Iris pigment epithelial cell (primary cell): ENCODE results near the gene SMAD6.
A peak's percentile ranks its signal among the peaks of the same experiment; 100 is the strongest.

Source experiments
- DNase-seq: peaks from one replicate; pipeline ENCODE4 v3.0.0-alpha.2; 2011; ENCODE audit warnings: low read depth

The SMAD6 gene

DNA sequence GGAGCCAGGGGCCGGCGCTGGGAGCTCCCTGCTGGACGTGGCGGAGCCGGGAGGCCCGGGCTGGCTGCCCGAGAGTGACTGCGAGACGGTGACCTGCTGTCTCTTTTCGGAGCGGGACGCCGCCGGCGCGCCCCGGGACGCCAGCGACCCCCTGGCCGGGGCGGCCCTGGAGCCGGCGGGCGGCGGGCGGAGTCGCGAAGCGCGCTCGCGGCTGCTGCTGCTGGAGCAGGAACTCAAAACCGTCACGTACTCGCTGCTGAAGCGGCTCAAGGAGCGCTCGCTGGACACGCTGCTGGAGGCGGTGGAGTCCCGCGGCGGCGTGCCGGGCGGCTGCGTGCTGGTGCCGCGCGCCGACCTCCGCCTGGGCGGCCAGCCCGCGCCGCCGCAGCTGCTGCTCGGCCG, 1.5 kb downstream of the SMAD6 start:
- peak; percentile 62 for DNase-seq

DNA sequence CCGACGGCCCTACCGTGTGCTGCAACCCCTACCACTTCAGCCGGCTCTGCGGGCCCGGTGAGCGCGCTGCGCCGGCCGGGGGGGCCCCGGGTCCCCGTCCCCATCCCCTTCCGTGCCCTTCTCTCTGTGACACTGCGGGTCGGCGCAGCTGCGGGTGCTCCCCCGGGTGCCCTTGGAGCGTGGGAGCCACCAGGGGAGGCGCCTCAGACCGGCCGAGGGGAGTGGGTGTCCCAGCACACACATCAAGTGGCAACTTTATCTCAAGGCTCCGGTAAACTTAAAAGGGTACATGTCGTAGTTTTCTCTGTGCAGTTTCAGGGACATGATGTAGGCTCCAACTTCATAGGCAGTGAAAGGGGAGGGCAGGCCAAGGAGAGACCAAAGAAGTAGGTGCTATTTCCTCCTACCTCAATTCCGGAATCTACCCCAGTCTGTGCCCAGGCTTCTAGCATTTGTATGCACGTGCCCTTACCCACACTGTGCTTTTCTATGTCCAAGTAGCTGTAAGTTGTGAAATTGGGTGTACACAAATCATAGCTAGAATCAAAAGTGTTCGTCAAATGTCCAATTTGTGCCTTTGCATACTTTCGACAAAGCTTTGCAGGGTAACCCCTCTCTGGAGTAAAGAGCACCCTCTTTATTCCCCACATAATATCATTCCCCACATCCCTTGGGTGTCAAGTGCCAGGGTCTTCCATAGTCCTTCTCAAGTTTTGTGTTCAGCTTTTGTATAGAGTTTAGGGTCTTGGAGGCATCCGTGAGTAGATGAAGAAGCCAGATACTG, 2.2 kb downstream of the SMAD6 start:
- DNase-seq = no peak

DNA sequence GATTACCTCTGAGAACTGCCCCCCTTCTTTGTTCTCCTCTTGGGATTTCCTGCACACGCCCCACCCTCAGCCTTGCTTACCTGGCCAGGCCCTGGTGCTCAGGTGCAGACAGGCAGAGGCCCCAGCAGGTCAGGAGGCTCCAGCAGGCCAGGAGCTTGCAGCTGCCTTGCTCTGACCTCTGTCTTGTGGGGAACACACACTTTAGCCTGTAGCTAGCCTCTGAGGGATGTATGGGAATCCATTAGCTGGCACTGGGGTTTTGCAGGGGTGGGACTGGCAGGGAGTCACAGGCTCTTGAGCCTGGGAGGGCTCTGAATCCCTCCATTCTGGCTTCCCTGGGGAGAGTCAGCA, 2.7 kb downstream of the SMAD6 start:
- DNase-seq = no peak

DNA sequence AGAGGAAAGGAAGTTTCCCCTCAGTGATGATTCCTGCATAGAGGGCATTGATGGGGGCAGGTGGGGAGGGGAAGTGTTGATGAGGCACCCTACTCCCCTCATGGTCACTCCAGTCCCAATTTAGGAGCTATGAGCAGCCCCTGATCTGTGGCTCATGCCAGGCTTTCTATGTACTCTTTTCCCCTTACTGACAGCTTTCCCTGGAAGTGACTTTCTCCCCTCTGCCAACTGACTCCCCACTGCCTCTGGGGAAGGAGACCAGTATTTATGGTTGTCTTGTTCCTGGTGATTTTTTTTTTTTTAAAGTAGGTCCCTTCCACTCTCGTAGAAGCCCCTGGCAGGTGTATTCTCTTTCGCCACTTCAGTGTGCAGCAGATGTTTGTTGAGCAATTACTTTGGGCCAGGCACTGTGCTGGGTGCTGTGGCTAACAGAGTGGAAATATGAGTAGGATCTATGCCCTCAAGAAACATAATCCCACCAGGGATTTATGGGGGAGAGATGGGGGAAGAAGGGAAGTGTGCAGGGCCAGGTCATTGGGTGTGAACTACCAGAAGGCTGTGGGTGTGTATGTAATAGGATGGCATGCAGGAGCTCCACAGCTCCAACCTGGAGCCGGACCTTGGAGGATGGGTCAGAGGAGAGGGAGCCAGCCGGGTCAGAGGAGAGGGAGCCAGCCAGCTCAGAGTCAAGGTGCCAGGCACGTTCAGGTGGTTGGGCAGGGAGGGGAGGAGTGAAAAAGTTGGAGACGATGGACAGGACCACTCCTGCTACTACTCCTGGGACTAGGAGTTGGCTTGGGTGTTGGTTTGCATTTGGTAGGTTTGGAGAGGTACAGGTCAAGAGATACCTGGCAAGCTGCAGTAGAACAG, 3.5 kb downstream of the SMAD6 start:
- DNase-seq = no peak

DNA sequence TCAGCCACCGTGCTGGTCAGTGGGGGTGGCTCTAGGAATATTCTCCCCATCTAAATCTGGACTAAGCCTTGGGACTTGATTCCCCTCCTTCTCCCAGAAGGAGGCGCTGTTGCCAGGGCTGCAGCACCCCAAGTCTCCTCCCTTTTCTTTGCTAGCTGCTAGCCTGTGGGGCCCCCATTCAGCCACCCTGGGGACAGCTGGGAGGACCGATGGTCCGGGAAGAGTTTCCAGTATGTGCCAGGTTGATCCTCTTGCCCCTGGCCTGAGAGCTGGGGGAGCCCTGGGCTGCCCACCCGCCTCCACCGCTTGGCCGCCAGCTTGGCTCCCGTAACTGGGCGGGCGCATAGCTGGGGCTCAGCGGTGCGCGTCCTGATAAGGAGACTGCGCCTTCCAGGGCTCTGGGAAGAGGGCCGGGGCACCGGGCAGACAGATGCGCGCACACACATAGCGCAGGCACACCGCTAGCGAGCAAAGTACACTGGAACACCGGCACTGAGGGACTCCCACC, 4.2 kb downstream of the SMAD6 start:
- peak; percentile 61 for DNase-seq

DNA sequence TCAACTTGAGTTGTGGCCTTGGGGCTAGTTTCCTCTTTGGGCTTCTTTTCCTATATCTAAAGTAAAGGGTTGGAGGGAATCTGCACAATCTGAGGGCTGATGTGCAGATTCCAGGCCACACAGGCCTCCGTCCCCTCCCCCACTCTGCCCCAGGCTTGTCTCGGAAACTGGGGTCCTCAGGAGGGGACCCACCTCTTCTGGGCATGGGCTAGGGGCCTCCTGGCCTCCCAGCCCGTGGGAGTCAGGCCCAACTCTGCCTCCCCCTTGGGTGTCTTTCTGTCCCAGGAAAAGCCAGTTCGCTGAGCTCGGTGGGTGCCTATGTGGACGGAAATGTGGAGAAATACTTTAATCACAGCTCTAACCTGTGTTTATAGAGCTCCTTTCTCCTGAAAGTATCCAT, 4.8 kb downstream of the SMAD6 start:
- DNase-seq = no peak

DNA sequence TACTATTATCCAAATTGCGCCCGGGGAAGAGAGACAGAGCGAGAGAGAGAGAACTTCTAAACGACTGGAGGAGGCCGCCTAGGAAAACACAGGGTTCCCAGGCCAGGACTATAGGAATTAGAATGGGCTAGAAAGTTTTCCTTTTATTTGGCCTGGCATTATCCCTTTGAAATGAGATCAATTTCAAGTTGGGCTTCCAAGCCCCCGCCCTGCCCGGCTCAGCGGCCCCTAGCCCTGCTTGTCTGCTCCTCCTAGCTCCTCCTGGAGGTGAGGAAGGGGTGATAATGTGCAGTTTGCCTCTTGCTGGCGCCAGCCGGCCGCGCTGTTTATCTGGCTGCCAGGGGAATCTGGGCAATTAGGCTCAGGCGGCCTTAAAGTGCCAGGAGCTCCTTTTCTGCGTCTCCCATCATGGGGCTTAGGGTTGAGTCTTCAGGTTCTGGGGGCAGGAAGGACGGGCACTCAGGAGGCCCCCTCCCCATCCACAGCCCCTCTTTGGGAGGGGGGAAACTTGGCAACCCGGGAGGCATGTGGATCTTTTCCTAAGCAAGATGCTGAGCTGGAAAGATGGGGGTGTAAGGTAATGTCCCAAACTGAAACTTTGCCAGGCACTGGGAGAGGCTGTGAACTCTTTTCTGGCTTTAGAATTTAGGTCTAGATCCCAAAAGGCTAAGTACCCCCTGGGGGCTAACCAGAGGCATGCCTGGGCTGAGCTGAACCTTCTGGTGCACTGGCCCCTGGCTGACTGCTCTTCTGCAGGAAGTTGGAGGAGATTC, 5.5 kb downstream of the SMAD6 start:
- DNase-seq = peak; percentile 52

DNA sequence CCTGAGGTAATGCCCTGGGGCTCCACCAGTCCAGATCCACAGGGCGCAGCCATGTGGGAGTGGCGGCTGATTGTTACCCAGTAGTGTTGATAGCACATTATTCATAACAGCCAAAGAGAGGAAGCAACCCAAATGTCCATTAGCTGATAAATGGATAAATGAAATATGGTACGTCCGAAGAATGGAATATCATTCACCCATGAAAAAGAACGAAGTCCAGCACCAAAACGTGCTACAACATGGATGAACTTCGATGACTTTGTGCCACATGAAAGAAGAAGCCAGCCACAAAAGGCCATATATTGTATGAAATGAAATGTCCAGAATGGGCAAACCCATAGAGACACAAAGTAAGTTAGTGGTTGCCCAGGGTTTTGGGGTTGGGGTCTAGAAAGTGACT, 6.4 kb downstream of the SMAD6 start:
- no peak for DNase-seq

DNA sequence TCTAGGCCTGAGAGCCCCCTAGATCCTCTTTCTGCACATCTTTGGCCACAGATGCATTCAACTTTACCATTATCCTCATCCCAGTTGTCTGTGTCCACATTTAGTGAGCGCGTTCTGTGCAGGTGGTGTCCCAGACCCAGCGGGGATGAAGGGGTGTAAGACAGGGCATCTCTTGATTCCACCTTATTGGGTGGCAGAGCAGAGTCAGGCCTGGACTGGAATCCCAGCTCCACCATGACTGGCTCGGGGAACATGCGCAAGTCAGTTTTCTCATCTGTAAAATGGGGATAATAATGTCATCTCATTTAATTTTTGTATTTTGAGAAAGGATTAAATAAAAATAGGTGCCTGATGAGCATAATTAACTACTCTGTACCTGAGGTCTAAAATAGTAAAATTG, 7.8 kb downstream of the SMAD6 start:
- DNase-seq = no peak

DNA sequence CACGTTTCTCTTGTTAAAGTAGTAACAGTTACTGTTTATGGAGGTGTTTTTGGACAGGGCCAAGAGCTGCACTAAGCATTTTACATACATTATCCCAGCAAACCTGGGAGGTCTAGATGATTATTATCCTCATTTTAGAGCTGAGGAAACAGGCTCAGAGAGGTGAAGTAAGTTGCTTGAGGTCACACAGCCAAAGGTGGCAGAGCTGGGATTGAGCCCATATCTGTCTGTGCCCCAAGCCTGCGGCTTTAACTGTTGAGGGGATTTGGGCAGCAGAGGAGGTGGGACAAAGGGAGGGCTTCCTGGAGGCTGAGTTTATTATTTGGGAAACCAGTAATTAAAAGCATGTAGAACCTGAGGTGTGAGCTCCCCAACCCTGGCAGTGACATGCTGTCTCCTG, 9.2 kb downstream of the SMAD6 start:
- DNase-seq = no peak

DNA sequence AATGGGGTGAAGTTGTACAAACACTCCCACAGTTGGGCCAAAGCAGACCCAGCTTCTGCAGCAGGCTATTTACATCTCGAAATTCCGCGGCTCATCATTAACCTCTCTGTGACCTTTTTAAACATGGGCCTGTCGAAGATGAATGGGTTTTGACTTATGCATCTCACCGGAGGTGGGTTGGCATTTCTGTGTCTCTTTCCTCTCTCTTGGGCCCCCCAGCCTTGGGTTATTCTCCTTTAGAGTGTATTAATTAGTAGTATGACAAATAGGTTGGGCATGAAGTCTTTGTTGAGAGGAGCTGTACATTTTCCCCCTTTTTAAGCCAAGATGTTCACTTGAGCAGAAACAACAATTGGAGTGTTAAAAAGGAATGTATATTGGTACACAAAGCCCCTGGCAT, 9.8 kb downstream of the SMAD6 start:
- DNase-seq = no peak

DNA sequence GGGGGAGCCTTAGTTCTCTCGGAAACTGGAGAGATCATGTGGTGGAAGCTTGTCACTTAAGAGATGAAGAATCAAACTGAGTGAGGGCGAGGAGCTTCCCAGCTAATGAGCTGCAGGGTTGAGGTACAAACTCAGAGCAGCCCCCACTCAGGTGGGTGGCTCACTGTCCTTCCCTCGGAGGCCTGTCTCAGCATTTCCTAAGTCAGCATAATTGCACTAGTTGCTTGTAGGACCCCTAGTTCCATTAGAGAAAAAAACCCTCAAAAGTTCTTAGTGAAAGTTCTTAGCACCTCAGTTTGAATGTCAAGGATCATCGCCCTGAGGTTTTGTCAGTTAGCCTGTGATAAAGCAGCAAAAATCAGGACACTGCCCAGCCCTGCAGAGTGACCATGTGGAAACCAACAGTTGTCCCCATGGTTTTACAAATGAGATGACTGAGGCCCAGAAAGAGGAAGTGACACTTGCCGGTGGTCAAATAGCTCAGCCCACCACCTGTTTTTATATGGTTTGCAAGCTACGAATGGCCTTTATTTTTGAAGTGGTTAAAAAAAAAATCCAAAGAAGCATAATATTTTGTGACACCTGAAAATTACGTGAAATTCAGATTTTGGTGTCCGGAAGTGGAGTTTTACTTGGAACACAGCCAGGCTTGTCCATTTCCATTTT, 11.9 kb downstream of the SMAD6 start:
- no peak for DNase-seq

DNA sequence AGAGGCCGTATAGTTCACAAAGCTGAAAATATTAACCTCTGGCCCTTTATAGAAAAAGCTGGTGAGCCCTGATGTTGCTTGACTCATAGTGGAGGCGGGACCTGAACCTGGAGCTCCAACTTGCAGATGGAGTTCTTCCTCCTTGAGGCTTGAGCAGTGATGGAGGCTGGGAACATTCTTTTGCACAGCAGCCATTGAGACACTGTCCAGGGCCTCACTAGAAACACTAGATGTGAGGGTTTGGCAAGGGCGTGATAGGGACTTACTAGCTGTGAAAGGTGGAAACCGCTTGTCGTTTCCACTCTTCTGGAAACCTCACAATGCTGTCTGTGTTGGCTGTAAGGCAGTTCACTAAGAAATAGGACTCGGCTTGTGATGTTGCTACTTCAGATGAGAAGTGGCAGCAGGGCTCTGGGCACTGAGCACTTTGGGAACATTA, 12.5 kb downstream of the SMAD6 start:
- peak; percentile 67 for DNase-seq

DNA sequence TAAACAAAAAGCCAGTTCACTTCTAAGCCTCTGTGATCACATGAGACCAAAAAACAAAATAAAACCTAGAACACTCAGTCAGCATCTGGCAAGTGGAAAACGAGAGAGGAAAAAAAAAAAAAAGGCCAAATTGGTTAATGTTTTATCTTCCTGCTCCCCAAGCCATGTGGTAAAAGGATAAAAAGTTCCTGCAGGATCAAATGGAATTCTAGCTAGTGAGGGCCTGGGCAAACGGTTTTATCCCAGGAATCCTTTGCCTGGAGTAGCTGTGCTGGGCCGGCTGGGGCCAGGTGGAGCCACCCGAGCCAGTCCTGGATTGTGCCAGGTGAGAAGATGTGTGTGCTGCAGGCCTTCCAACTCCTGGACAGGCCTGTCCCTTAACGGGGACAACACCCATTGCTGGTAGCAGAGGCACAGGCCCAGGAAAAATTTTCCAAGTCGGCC, 13.2 kb downstream of the SMAD6 start:
- DNase-seq = no peak

DNA sequence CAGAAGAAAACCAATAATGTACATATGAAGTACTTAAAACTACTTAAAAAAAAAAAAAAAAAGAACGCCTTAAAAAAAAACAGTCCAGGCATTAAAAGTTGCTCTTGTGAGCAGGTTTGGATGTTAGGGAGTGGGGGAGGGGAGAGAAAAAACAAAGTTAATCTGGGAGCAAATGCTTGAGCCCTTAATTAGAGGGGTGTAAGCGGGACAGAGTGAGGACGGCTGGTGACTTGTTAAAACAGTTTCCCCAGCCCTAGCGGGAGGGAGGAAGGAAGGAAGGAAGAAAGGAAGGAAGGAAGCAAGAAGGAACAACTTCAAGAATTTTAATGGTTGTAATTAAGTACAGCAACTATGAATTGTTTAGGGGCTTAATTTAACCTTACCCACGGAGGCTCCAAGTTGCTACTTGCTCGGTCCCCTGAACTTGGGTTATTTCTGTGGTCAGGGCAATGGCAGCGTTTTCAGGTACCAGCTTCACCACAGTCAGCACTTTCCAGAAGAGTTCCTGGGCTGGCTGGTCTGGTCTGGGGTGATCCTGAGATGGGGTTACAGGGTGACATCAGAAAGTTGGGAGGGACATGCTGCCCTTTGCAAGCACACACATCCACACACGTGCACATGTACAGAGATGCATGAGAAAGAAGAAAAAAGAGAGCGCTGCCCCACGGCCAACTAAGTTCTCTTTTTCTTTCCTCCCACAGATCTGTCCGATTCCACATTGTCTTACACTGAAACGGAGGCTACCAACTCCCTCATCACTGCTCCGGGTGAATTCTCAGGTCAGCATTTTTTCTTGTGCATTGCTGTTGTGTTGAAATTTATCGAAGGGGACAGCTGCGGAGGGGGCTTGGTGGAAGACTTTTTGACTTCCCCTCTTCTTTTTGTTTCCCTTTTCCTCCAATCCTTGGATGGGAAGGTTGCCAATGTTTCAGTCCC, 14.0 kb downstream of the SMAD6 start:
- no peak for DNase-seq

DNA sequence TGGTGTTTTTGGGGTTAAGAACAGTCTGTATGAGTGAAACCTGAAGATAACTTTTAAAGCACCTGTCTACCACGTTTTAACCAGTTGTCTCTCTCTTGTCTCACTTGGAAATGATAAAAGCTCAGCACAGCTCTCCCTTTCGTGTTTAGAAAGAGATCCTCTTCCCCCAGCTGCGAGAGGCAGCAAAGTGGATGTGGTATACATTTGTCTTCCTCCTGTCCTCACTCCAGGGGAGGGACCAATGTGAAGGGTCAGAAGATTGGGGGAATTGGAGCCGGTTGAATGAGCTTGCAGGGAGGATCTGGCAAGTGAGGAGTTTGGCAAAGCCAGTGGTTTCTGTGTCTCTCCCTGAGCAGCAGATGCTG, 14.6 kb downstream of the SMAD6 start:
- no peak for DNase-seq

DNA sequence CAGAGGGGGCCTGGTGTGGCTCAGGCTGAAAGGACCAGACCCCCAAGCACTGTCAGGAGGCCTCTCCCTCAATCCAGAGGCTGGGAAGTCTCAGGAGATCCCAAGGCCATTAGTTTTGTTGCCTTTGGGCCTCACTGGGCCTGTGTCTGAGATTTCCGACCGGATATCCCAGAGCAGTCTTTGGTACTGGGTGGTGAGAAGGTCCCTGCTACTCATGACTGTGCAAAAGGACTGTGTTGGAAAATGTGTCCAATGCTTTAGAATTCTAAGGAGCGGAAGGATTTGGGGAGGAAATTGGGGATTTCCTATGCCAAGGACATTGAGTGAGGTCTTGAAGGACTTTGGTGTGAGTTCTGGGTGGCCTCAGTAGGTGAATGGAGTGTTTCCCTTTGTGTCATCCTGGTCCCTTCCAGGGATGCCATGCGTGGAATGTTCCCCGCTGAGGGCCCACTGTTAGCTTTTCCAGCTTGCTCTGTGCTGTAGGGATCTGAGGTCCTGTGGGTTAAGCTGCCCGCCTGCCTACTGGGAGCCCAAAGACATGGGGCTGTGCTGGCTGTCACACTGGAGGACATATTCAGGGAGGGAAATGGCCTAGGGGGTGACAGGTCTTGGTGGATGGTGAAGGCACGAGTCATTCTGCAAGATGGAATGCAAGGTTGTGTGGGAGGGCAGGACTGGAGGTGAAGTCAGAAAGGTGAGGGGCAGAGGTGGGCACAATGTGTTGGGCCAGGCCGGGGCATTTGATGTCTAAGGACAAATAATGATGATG, 16.4 kb downstream of the SMAD6 start:
- DNase-seq = no peak

DNA sequence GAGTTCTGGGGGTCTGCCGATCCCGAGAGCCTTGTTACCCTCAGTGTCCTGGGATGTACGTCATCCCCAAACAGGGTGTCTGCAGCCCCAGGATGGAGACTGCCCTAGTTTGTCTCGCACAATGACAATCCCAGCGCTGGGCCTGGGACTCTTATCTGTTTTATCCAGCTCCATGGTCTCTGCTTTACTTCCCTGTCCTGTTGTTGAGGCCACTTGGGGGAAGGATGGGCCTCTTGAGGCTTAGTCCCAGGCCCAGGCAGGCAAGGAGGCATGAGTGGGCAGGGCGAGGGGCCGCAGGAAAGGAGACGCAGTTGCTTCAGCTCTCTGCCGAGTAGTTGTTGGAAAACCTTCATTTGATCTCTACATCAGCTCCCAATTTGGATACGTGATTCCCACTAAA, 17.4 kb downstream of the SMAD6 start:
- no peak for DNase-seq

DNA sequence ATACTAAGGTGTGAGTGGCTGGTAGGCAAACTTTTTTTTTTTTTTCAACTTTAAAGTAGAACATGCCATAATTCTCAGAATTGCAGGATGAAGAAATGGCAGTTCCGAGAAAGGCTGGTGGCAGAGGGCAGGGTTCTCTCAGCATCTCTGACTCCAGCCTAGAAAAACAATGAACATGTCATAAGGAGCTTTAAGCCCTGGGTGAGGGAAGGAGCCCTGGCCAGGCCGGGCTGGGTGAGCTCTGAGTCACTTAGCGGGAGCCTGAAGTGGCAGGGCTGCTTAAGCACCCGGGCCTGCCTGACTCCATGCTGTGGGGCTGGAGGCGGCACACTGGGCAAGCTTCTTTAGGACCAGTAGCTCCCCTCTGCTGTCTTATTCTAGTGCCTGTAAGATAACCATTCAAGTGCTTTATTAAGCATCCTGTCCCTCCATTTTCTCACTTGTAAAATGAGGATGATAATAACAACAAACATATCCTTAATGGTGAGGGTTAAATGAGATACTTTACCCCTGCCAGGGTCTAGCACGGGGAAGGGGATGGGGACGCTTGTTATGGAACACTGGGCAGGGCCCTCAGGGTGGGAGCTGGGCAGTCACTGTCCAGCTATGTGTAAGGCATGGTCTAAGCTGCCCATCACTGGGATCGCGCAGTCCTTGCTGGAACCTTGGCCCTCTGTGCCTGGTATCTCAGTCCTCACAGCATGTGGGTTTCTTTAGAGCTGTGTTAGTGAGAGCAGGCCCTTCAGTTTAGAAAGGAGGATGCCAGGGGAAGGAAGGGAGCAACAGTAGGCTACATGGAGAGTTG, 18.4 kb downstream of the SMAD6 start:
- peak; percentile 85 for DNase-seq
